ENCODE measurements around the gene ATP1A3. TPM values are rescaled to one million over a fixed set of nuclear protein-coding genes. Genes with fewer than 3 reads are reported as not detected.

ATP1A3 gene
- total RNA-seq, 4 donors from 2014 or later, result 0.35 to 1.3 (median 0.81) TPM

DNA sequence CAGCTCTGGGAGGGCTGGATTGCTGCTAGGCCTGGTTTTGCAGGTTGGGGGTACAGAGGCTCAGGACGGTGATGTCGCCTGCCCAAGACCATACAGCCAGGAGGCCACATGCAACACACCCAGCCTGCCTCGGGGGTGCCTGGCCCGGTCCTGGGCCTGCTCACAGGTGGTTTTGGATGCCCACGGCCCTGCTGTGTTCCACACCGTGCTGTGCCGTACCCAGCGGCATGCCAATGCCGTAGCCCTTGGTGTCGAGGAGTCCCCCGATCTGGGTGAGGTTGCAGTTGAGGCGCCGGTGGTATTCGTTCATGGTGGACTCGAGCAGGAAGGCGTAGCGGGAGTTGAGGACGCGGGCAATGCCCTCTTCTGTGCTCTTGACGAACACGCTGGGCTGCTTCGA lies 11.5 kb upstream of the ATP1A3 start:
- peaks cover 0 to 2% of the 10 kb centered on the region in 2 donors for H3K27me3 ChIP-seq
- DNase-seq, result no peak
- no peak overlapping the region for H3K27ac ChIP-seq
- H3K36me3 ChIP-seq, result no peaks in the 10 kb centered on the region
- no peaks in the 10 kb centered on the region for H3K9me3 ChIP-seq
- no peak for TF ChIP-seq POLR2A (IDR thresholded peaks at IDR 0.05)
- TF ChIP-seq, protein P1, sequence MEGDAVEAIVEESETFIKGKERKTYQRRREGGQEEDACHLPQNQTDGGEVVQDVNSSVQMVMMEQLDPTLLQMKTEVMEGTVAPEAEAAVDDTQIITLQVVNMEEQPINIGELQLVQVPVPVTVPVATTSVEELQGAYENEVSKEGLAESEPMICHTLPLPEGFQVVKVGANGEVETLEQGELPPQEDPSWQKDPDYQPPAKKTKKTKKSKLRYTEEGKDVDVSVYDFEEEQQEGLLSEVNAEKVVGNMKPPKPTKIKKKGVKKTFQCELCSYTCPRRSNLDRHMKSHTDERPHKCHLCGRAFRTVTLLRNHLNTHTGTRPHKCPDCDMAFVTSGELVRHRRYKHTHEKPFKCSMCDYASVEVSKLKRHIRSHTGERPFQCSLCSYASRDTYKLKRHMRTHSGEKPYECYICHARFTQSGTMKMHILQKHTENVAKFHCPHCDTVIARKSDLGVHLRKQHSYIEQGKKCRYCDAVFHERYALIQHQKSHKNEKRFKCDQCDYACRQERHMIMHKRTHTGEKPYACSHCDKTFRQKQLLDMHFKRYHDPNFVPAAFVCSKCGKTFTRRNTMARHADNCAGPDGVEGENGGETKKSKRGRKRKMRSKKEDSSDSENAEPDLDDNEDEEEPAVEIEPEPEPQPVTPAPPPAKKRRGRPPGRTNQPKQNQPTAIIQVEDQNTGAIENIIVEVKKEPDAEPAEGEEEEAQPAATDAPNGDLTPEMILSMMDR (IDR thresholded peaks at IDR 0.05), result no peak
- no peak overlapping the region for H3K4me3 ChIP-seq
- no peaks in the 10 kb centered on the region for H3K4me1 ChIP-seq

DNA sequence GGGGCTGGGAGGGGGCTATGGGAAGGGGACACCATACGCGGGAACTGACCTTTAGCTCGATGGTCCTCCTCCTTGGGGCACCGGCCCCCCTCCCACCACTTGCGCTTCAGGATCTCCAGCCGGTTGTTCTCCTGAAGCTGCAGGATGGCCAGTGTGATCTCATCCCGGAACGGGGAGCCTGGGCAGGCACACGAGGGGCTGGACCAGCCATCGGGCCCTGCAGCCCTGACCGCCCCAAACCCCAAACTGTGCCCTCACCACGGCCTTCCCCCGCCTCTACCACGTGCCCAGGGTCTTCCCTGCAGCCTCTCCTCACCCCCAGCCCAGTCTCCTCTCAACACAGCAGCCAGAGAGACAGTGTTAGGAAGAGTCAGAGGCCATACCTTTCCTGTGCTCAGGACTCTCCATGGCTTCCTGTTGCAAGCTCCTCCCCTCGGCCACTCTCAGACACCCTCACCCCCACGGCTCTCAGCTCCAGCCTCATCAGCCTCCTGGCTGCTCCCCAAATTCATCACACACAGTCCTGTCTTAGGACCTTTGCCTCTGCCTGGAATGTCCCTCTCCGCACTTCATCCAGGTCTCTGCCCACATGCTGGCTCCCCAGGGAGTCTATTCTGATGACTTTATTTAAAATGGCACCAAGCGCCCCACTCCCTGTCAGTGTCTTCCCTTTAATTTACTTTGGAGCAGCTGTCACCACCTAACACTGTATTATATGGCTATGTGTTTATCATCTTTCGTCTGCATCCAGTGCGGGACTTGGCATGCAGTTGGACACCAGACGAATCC lies 9.7 kb upstream of the ATP1A3 start:
- Histone ChIP-seq H3K27me3 (peaks cover 0 to 12% of the 10 kb centered on the region in 2 donors), H3K27ac (no peak overlapping the region), H3K9me3 (no peaks in the 10 kb centered on the region), H3K4me1 (peaks cover 0 to 4% (median under 1%) of the 10 kb centered on the region in 4 donors), H3K4me3 (no peak overlapping the region), H3K36me3 (no peaks in the 10 kb centered on the region)
- DNase-seq, result no peak
- no peak for TF ChIP-seq POLR2A (IDR thresholded peaks at IDR 0.05)
- TF ChIP-seq, protein P1 (IDR thresholded peaks at IDR 0.05), result no peak

DNA sequence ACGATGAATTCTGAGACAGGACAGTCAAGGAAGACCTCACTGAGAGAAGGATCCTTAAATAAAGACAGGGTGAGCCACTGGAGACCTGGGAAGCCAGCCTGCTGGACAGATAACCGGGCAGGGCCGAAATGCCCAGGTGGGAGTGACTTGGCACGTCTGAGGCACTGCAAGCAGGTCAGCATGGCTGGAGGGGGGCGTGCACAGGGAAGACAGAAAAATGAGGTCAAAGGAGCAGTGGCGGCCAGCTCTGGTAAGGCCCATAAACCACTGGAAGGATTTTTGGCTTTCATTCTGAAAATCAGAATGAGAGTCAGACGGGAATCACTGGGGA lies 5.8 kb upstream of the ATP1A3 start:
- Histone ChIP-seq H3K27ac (no peak overlapping the region), H3K4me3 (no peak overlapping the region), H3K27me3 (peaks cover 0 to 24% of the 10 kb centered on the region in 2 donors)

DNA sequence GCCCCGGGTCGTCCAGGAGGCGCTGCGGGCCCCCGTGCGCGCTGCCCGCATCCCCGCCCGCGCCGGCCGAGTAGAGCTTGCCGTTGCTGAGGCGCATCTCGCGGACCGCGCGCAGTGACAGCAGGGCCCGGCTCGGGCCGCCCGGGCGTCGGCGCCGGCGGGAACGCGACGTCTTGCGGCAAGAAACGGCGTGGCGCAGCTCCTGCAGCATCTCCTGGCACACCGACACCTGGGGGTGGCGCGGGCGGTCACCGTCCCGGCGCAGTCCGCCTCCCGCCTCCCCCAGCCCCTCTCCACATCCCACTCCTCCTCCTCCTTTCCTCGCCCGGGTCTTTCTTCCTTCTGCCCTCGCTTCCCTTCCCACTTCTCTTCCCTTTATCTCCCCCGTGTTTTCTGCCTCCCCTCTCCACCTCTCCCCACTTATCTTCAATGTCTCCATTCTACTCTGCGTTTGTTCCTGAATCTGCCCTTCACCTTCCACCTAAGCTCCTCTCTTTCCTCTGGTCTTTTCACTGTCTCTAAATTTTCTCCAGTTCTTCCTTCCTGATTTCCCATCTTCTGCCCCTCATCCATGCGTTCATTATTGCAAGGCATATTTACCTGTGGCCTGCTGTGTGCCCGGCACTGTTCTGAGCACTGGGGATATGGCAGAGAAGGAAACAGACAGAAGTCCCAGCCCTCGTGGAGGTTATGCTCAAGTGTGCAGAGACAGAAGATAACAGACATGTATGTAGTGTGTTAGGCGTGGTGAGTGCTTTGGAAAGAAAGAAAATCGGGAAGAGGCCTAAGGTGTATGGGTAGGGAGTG lies 5.2 kb upstream of the ATP1A3 start:
- Histone ChIP-seq H3K27ac (no peak overlapping the region), H3K9me3 (no peaks in the 10 kb centered on the region), H3K4me1 (peaks cover 0 to 17% (median 6%) of the 10 kb centered on the region in 4 donors), H3K4me3 (peak overlapping the region in 1 of 4 donors; percentile 18), H3K36me3 (no peaks in the 10 kb centered on the region), H3K27me3 (peaks cover 0 to 30% of the 10 kb centered on the region in 2 donors)
- no peak for TF ChIP-seq POLR2A (IDR thresholded peaks at IDR 0.05)
- TF ChIP-seq, protein P1 (IDR thresholded peaks at IDR 0.05), result no peak
- no peak for DNase-seq

More for the DNA sequence above, 5.8 kb upstream of the ATP1A3 start:
- Histone ChIP-seq H3K4me1 (peaks cover 0 to 14% (median 6%) of the 10 kb centered on the region in 4 donors), H3K9me3 (no peaks in the 10 kb centered on the region), H3K36me3 (no peaks in the 10 kb centered on the region)
- no peak for TF ChIP-seq POLR2A (IDR thresholded peaks at IDR 0.05)
- TF ChIP-seq, protein P1 (IDR thresholded peaks at IDR 0.05), result no peak
- no peak for DNase-seq

DNA sequence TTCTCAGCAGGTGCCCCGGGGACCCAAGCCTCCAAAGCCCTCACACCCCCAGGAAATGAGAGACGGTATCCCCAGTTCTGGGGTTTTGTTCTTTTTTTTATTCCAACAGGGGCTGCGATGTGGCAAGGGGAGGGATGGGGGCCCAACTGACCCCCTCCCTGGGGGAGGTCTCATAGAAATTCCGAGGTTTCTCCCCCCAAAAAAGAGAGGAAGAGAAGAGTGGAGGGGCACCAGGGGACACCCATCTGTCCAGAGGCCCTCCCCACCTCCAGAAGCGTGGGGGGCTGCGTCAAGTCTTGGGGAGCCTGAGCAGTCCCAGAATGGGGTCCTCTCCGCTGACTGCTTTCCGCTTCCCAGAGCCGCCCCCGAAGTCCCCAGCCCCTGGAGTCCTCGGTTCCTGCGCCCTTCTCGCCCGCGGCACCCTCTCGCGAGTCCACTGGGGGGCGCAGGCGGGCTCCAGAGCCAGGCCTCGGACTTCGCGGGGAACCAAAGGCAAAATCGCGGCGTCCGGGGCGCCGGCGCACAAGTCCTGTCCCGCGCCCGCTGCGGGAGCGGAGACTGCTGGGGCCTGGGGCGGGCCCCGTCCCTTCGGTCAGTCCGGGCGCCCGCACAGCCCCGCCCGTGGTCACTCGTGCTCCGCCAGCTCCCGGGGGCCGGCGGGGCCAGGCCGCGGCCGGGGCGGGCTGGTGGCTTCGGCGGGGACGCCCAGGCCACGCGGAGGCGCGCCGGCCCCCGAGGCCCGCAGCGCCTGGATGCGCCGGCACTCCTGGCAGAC lies 4.4 kb upstream of the ATP1A3 start:
- Histone ChIP-seq H3K9me3 (no peaks in the 10 kb centered on the region), H3K4me3 (peak overlapping the region in 2 of 4 donors; percentile 8 to 18), H3K4me1 (peaks cover 0 to 26% (median 11%) of the 10 kb centered on the region in 4 donors), H3K36me3 (no peaks in the 10 kb centered on the region), H3K27ac (no peak overlapping the region), H3K27me3 (peaks cover 0 to 36% of the 10 kb centered on the region in 2 donors)
- DNase-seq, result no peak
- no peak for TF ChIP-seq POLR2A (IDR thresholded peaks at IDR 0.05)
- TF ChIP-seq, protein P1 (IDR thresholded peaks at IDR 0.05), result peak; percentile 7 to 48 (median 38)

Measured in Peyer's patch (tissue), 4 donors.